WTC11 (cell line): Measurements from ENCODE around the gene PABPN1L. TPM values are rescaled to one million over a fixed set of nuclear protein-coding genes. Genes with fewer than 3 reads are reported as not detected.

Source experiments
- ATAC-seq: fragments of 200-7000 bp; cut with Tn5 transposase; 2 replicates; pipeline ENCODE4 v1.10.0; 2021; ENCODE audit warnings: mild to moderate bottlenecking, moderate library complexity
- CTCF ChIA-PET: fragments of 300-600 bp; sonication (Branson Sonifier 250); formaldehyde crosslinking; loops from one replicate; lab custom pipeline; 2021; ENCODE audit warnings: antibody characterized with exemption; lab: Charles Lee
- POLR2A ChIA-PET: fragments of 350-600 bp; sonication (Branson Sonifier 250); formaldehyde crosslinking; loops from one replicate; lab custom pipeline; 2021; ENCODE audit warnings: antibody characterized with exemption; lab: Charles Lee
- DNase-seq: peaks from one replicate; pipeline ENCODE4 v3.0.0; 2021; ENCODE audit warnings: low spot score
- H3K27ac Mint-ChIP-seq: 2 replicates; pipeline ENCODE4 v1.8.0; 2021; ENCODE audit warnings: mixed read lengths
- H3K27me3 Mint-ChIP-seq: 2 replicates; pipeline ENCODE4 v1.8.0; 2021; ENCODE audit warnings: low read depth, mild to moderate bottlenecking, moderate library complexity, mixed read lengths
- H3K36me3 Mint-ChIP-seq: 2 replicates; pipeline ENCODE4 v1.8.0; 2021; ENCODE audit warnings: mixed read lengths
- H3K4me1 Mint-ChIP-seq: 2 replicates; pipeline ENCODE4 v1.8.0; 2022; ENCODE audit warnings: mixed read lengths
- H3K4me3 Mint-ChIP-seq: 2 replicates; pipeline ENCODE4 v1.8.0; 2021; ENCODE audit warnings: mild to moderate bottlenecking, moderate library complexity, mixed read lengths
- H3K9me3 Mint-ChIP-seq: 2 replicates; pipeline ENCODE4 v1.8.0; 2021; ENCODE audit warnings: mixed read lengths
- AR ChIP-seq: fragments of 250-450 bp; sonication (Bioruptor Pico); IDR thresholded peaks from 2 replicates; pipeline ENCODE4 v1.9.0; 2021; ENCODE audit warnings: mild to moderate bottlenecking
- ARID4B ChIP-seq: sonication (generic); formaldehyde crosslinking; IDR thresholded peaks from 2 replicates; pipeline ENCODE4 v1.8.0; 2023; ENCODE audit warnings: missing genetic modification reagents, mild to moderate bottlenecking, borderline replicate concordance
- ATF1 ChIP-seq: sonication (generic); formaldehyde crosslinking; IDR thresholded peaks from 2 replicates; pipeline ENCODE4 v1.8.1; 2023; ENCODE audit warnings: mild to moderate bottlenecking, moderate library complexity, missing genetic modification reagents
- ATF2 ChIP-seq: sonication (generic); formaldehyde crosslinking; IDR thresholded peaks from 2 replicates; pipeline ENCODE4 v1.8.1; 2022; ENCODE audit warnings: low read depth, missing genetic modification reagents, borderline replicate concordance
- ATF6 ChIP-seq: sonication (generic); formaldehyde crosslinking; IDR thresholded peaks from 2 replicates; pipeline ENCODE4 v1.8.1; 2023; ENCODE audit warnings: mild to moderate bottlenecking, missing genetic modification reagents
- CDX4 ChIP-seq: fragments of 250-450 bp; sonication (Bioruptor Pico); IDR thresholded peaks from 2 replicates; pipeline ENCODE4 v1.9.0; 2021; ENCODE audit warnings: moderate library complexity, mild to moderate bottlenecking, inconsistent platforms, borderline replicate concordance
- E2F1 ChIP-seq: sonication (generic); formaldehyde crosslinking; IDR thresholded peaks from 2 replicates; pipeline ENCODE4 v1.8.0; 2022; ENCODE audit warnings: mild to moderate bottlenecking, missing genetic modification reagents
- EMX1 ChIP-seq: fragments of 250-450 bp; sonication (Bioruptor Pico); IDR thresholded peaks from 2 replicates; pipeline ENCODE4 v1.8.0; 2021; ENCODE audit warnings: mild to moderate bottlenecking
- ESRRA ChIP-seq: sonication (generic); formaldehyde crosslinking; IDR thresholded peaks from 2 replicates; pipeline ENCODE4 v1.8.1; 2022; ENCODE audit warnings: mild to moderate bottlenecking, missing genetic modification reagents, borderline replicate concordance
- ETV6 ChIP-seq: sonication (generic); formaldehyde crosslinking; IDR thresholded peaks from 2 replicates; pipeline ENCODE4 v1.8.1; 2022; ENCODE audit warnings: mild to moderate bottlenecking, missing genetic modification reagents
- FOXJ3 ChIP-seq: sonication (generic); formaldehyde crosslinking; IDR thresholded peaks from 2 replicates; pipeline ENCODE4 v1.9.0; 2021; ENCODE audit warnings: missing genetic modification reagents, mild to moderate bottlenecking, borderline replicate concordance
- GABPB1 ChIP-seq: sonication (generic); formaldehyde crosslinking; IDR thresholded peaks from 2 replicates; pipeline ENCODE4 v1.8.1; 2023; ENCODE audit warnings: mild to moderate bottlenecking, missing genetic modification reagents
- IRF1 ChIP-seq: sonication (generic); formaldehyde crosslinking; IDR thresholded peaks from 2 replicates; pipeline ENCODE4 v1.8.0; 2023; ENCODE audit warnings: missing genetic modification reagents
- JAZF1 ChIP-seq: fragments of 250-450 bp; sonication (Bioruptor Pico); IDR thresholded peaks from 2 replicates; pipeline ENCODE4 v1.9.0; 2021; ENCODE audit warnings: moderate library complexity, mild to moderate bottlenecking, inconsistent platforms
- MXD4 ChIP-seq: fragments of 250-450 bp; sonication (Bioruptor Pico); IDR thresholded peaks from 2 replicates; pipeline ENCODE4 v1.8.0; 2021; ENCODE audit warnings: mild to moderate bottlenecking, moderate library complexity, borderline replicate concordance
- NR1H2 ChIP-seq: sonication (generic); formaldehyde crosslinking; IDR thresholded peaks from 2 replicates; pipeline ENCODE4 v1.9.0; 2021; ENCODE audit warnings: mild to moderate bottlenecking, moderate library complexity, missing genetic modification reagents
- ZMAT4 ChIP-seq: fragments of 250-450 bp; sonication (Bioruptor Pico); IDR thresholded peaks from 2 replicates; pipeline ENCODE4 v1.9.0; 2021; ENCODE audit warnings: mild to moderate bottlenecking
- ZNF219 ChIP-seq: sonication (generic); formaldehyde crosslinking; IDR thresholded peaks from 2 replicates; pipeline ENCODE4 v1.8.0; 2023; ENCODE audit warnings: missing genetic modification reagents, mild to moderate bottlenecking, borderline replicate concordance
- ZNF423 ChIP-seq: fragments of 250-450 bp; sonication (Bioruptor Pico); IDR thresholded peaks from 2 replicates; pipeline ENCODE4 v2.1.2; 2022; ENCODE audit warnings: mild to moderate bottlenecking, moderate library complexity
- ZNF512 ChIP-seq: sonication (generic); formaldehyde crosslinking; IDR thresholded peaks from 2 replicates; pipeline ENCODE4 v1.8.1; 2022; ENCODE audit warnings: missing genetic modification reagents, borderline replicate concordance
- total RNA-seq: library from RNA; stranded (reverse); gene quantifications from 3 replicates; pipeline ENCODE4 v1.2.3, GENCODE V29; 2021

Gene PABPN1L
- total RNA-seq, 1 experiment from 2014 or later = not detected

- TF ChIP-seq ARID4B (CRISPR knock-in tag) = no peak
- TF ChIP-seq ESRRA (CRISPR knock-in tag) = no peak
- TF ChIP-seq ZNF423 (CRISPR knock-in tag) = no peak
- TF ChIP-seq ATF2 = no peak
These were observed 1.3 kb upstream of the PABPN1L start (continued) for GRCh38 chr16:88867581-88868246.

- Mint-ChIP-seq H3K27ac (no peak overlapping the region), H3K9me3 (no peaks in the 10 kb centered on the region), H3K27me3 (no peaks in the 10 kb centered on the region), H3K4me3 (no peak overlapping the region), H3K36me3 (peaks cover 6% of the 10 kb centered on the region), H3K4me1 (no peaks in the 10 kb centered on the region)
- no peak for DNase-seq
- no peak for ATAC-seq
- ChIA-PET POLR2A (no interaction called here), CTCF (interaction anchor here (0.5 to 0.9 kb wide), 2 partner anchors 20 to 128 kb away, joined by 4 to 5 read pairs; no protein-coding TSS in a partner anchor)
- no peak for TF ChIP-seq GABPB1
- TF ChIP-seq ETV6 (CRISPR knock-in tag) = no peak
- no peak for TF ChIP-seq FOXJ3 (CRISPR knock-in tag)
- no peak for TF ChIP-seq MXD4 (CRISPR knock-in tag)
- TF ChIP-seq ZNF219 = no peak
- no peak for TF ChIP-seq EMX1 (CRISPR knock-in tag)
- no peak for TF ChIP-seq ATF1 (CRISPR knock-in tag)
- no peak for TF ChIP-seq NR1H2 (CRISPR knock-in tag)
- no peak for TF ChIP-seq IRF1 (CRISPR knock-in tag)
- no peak for TF ChIP-seq AR (CRISPR knock-in tag)
- no peak for TF ChIP-seq ATF6
- TF ChIP-seq ZNF512 = no peak
- TF ChIP-seq JAZF1 (CRISPR knock-in tag) = no peak
- TF ChIP-seq ZMAT4 = no peak
- no peak for TF ChIP-seq E2F1
- no peak for TF ChIP-seq CDX4 (CRISPR knock-in tag)
These were observed 718 bp downstream of the PABPN1L start for GRCh38 chr16:88865742-88866141.
